D721Med (cell line): ENCODE measurements around the gene CTBP1.
A peak's percentile ranks its signal among the peaks of the same experiment; 100 is the strongest.

Source experiments
- DNase-seq: peaks from one replicate; pipeline ENCODE4 v3.0.0; 2011; ENCODE audit warnings: low spot score; ENCODE audit not compliant: insufficient read length
- FAIRE-seq: peaks from 2 replicates; lab custom pipeline; 2011; peaks lifted over from hg19 to GRCh38; lab: Jason Lieb, UNC
- CTCF ChIP-seq: IDR thresholded peaks from 2 replicates; pipeline ENCODE4 v1.5.1; 2012; ENCODE audit warnings: mild to moderate bottlenecking, control low read depth; ENCODE audit not compliant: insufficient read depth; ENCODE audit errors: missing control alignments

The CTBP1 gene

GRCh38 chr4:1245481-1246051, 3.4 kb downstream of the CTBP1 start:
- no peak for DNase-seq
- TF ChIP-seq CTCF, result no peak
- no peak for FAIRE-seq

DNA sequence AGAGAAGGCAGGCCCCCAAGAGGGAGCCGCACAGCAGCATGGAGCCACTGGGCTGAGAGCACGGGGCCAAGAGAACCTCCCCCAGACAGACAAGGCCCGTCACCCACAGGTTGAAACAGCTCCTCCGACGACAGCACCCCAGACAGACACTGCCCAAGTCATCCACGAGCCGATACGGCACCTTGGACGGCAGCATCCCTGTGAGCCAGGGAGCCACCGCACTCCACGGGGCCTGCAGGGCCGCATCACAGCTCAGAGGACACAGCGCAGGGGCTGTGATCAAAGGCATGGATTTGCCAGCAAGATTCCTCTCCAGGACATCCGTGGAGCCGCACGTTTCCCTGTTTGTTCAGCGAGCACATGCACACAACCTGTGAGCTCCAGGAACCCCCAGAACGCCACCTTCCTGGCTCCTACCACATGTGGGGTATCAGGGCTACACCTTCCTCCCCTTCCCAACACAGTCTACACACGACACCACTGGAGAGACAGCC, 3.9 kb downstream of the CTBP1 start:
- DNase-seq, result peak; percentile 13
- no peak for TF ChIP-seq CTCF
- FAIRE-seq, result no peak

GRCh38 chr4:1244081-1244977, 4.6 kb downstream of the CTBP1 start:
- FAIRE-seq (no peak), DNase-seq (peak; percentile 14)
- TF ChIP-seq CTCF, result no peak

GRCh38 chr4:1243451-1244080, 5.4 kb downstream of the CTBP1 start:
- no peak for TF ChIP-seq CTCF
- DNase-seq (peak; percentile 16), FAIRE-seq (no peak)

DNA sequence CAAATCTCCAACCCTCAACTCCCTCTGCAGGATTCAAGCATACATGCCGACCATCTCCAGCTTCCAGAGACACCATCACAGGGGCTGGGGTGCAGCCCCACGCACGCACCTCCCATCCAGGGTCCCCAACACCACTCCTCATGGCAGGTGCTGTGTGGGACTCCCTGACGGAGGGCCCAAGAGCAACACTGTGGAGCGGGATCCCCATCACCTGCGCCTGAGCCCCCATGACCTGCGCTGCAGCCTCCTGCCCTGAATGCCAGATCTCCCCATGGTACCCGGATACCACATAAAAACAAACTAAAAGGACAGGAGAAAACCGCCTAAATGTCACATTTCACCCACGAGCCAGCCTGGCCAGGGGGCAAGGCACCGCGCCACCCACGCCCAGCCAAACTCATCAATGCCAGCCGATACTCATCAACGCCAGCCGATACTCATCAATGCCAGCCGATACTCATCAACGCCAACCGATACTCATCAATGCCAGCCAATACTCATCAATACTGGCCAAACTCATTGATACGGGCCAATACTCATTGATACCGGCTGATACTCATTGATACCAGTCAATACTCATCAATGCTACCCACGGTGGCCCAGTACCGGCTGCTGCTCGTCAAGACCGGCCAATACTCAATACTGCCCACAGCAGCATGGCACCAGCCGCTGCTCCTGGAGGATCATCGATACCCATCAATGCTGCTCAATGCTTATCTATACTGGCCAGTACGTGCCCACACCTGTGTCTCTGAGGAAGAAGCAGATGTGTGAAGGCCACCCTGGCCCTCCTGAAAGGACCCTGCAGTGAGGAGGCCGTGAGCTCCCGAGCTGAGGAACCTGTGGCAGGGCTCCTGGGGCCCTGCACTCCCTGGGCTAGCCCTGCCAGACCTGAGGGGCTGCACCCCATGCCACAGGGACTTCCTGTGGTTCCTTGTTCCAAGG, 6.2 kb downstream of the CTBP1 start:
- peak; percentile 13 for DNase-seq
- no peak for TF ChIP-seq CTCF
- FAIRE-seq, result no peak

DNA sequence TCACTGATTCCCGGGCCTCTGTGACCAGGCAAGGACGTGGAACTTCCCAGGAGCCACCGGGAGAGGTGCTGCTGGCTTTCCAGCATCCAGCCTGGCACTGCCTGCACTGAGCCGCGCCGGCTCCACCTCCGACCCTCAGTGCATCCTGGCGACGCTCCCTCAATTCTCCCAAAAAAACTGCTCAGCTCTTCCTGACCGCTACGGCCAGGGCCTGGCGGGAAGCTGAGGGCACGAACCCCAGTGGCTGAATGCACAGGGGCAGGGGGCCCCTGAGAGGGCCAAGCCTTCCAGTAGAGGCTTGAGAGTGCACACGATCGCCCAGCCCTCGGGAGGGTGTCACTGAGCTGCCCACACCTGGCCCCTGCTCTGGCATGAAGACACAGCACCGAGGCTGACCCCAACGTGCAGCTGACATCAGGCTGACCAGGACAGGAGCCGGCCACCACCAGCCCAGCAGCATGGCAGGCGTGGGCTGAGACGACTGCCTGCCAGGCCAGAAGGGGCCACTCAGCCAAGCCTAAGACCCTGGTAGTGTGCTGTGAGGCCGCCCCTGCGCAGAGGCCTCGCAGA, 6.9 kb downstream of the CTBP1 start:
- no peak for DNase-seq
- no peak for TF ChIP-seq CTCF

More for the DNA sequence above, 6.9 kb downstream of the CTBP1 start:
- FAIRE-seq, result no peak
